GM18951 (cell line): ENCODE results near the gene VIPR2.
"Not testable (repeated sequence)": the region's sequence is repeated elsewhere in the genome, so short reads cannot be mapped to it uniquely, and the experiment has no call there.

Experiments
- POLR2A ChIP-seq: IDR thresholded peaks from 4 replicates; pipeline ENCODE4 v1.6.1; 2011; ENCODE audit warnings: mild to moderate bottlenecking; ENCODE audit not compliant: insufficient read length, insufficient read depth; ENCODE audit errors: extremely low read depth
- in situ Hi-C: fragments of 300-500 bp; cut with MboI; formaldehyde crosslinking; loops from one replicate; pipeline ENCODE4 v1.12.0; 2022; ENCODE audit warnings: low sequenced_read_pairs, mixed read lengths, inconsistent platforms; ENCODE audit not compliant: unreplicated experiment

Gene VIPR2

GRCh38 chr7:159083001-159083697 is 61.5 kb downstream of the VIPR2 start:
- in situ Hi-C loops, result no loop called here
- TF ChIP-seq POLR2A, result no peak

GRCh38 chr7:159082075-159082474 is 62.6 kb downstream of the VIPR2 start:
- in situ Hi-C loops, result not testable (repeated sequence)

GRCh38 chr7:159078911-159079270 is 65.8 kb downstream of the VIPR2 start:
- no peak for TF ChIP-seq POLR2A
- in situ Hi-C loops, result no loop called here

- TF ChIP-seq POLR2A, result no peak
- in situ Hi-C loops, result no loop called here
These were observed 66.3 kb downstream of the VIPR2 start for GRCh38 chr7:159078193-159078910.

- in situ Hi-C loops, result no loop called here
- TF ChIP-seq POLR2A, result no peak
These were observed 68.3 kb downstream of the VIPR2 start for GRCh38 chr7:159076333-159076732.

- no peak for TF ChIP-seq POLR2A
- in situ Hi-C loops, result no loop called here
These were observed 69.0 kb downstream of the VIPR2 start for GRCh38 chr7:159075563-159076238.

GRCh38 chr7:159071260-159071659 is 73.4 kb downstream of the VIPR2 start:
- in situ Hi-C loops, result no loop called here
- no peak for TF ChIP-seq POLR2A

- no peak for TF ChIP-seq POLR2A
These were observed 74.1 kb downstream of the VIPR2 start for GRCh38 chr7:159070431-159071148.

GRCh38 chr7:159068893-159069448 is 75.7 kb downstream of the VIPR2 start:
- in situ Hi-C loops, result no loop called here
- TF ChIP-seq POLR2A, result no peak

More at GRCh38 chr7:159070431-159071148, 74.1 kb downstream of the VIPR2 start:
- in situ Hi-C loops, result no loop called here

- TF ChIP-seq POLR2A, result no peak
- in situ Hi-C loops, result no loop called here
These were observed 76.2 kb downstream of the VIPR2 start for GRCh38 chr7:159068488-159068811.

- in situ Hi-C loops, result no loop called here
- no peak for TF ChIP-seq POLR2A
These were observed 76.8 kb downstream of the VIPR2 start for GRCh38 chr7:159067576-159068487.

- in situ Hi-C loops, result no loop called here
- TF ChIP-seq POLR2A, result no peak
These were observed 77.7 kb downstream of the VIPR2 start for GRCh38 chr7:159066816-159067575.
